Motor neuron (in vitro differentiated cells): Measurements from ENCODE around the gene DMWD. TPM values are rescaled to one million over a fixed set of nuclear protein-coding genes. Genes with fewer than 3 reads are reported as not detected.

Experiments
- ATAC-seq, 8 experiments: fragments of 200-7000 bp; cut with Tn5 transposase; replicated peaks in 6 of 8; 2 replicates each; pipeline ENCODE4 v1.8.0; 2021; ENCODE audit warnings: mild to moderate bottlenecking in 8 of 8, moderate library complexity in 8 of 8
- H3K27ac ChIP-seq, 2 donors: fragments of 250-450 bp; sonication (Bioruptor Pico); 2 replicates each; pipeline ENCODE4 v1.9.0; 2021; ENCODE audit warnings: antibody characterized with exemption in 2 of 2, mild to moderate bottlenecking in 2 of 2, moderate library complexity in 1 of 2
- H3K4me1 ChIP-seq, 2 donors: fragments of 250-450 bp; sonication (Bioruptor Pico); replicated peaks in 1 of 2; 2 replicates each; pipeline ENCODE4 v1.6.1; 2021; ENCODE audit warnings: antibody characterized with exemption in 2 of 2, mild to moderate bottlenecking in 2 of 2, moderate library complexity in 1 of 2
- H3K4me3 ChIP-seq, 5 donors: fragments of 250-450 bp; sonication (Bioruptor Pico); 2 replicates each; pipeline ENCODE4 v1.9.0; 2021; ENCODE audit warnings: antibody characterized with exemption in 5 of 5, mild to moderate bottlenecking in 5 of 5, moderate library complexity in 4 of 5
- WGBS, 10 experiments: fragments of 450-650 bp; shearing (Covaris generic); methylation state at CpG; one replicate each; pipeline ENCODE4 v1.0.0; 2022; 5-methylcytosine and 5-hydroxymethylcytosine counted together
- in situ Hi-C, 9 experiments: fragments of 400-800 bp; cut with MboI; loops; one replicate each; pipeline ENCODE4 v1.15.0; 2021; ENCODE audit warnings: low sequenced_read_pairs in 9 of 9, low pct_unique_long_range_greater_than_20kb in 2 of 9; ENCODE audit not compliant: unreplicated experiment in 9 of 9
- total RNA-seq, 8 experiments: library from RNA; unstranded; fragments of 300-600 nt; gene quantifications; 2 replicates each; pipeline versions ENCODE4 v1.2.3 to v1.2.4, GENCODE V29; 2022

The DMWD gene
- total RNA-seq, 8 experiments from 2014 or later, result 16.5 to 50.5 (median 32.9) TPM

- H3K4me3 ChIP-seq, result no peak overlapping the region
- in situ Hi-C loops, result no loop called here
- H3K4me1 ChIP-seq, result peaks cover 2 to 11% of the 10 kb centered on the region in 2 donors
- 12 to 40% methylated on average over 1 to 5 of the region's 13 CpGs; no CpG with 5 or more reads in 8 of the 10 experiments for WGBS, 10 experiments
- no peak for ATAC-seq
- H3K27ac ChIP-seq, result no peak overlapping the region
These were observed 12.0 kb downstream of the DMWD start for GRCh38 chr19:45780448-45781213.

- Histone ChIP-seq H3K27ac (no peak overlapping the region), H3K4me1 (peaks cover 2 to 11% of the 10 kb centered on the region in 2 donors), H3K4me3 (no peak overlapping the region)
- no peak for ATAC-seq
- in situ Hi-C loops, result no loop called here
- WGBS, 10 experiments, result 100% methylated on average over 1 of the region's 4 CpGs; no CpG with 5 or more reads in 8 of the 10 experiments
These were observed 12.5 kb downstream of the DMWD start for GRCh38 chr19:45780146-45780447.

GRCh38 chr19:45779231-45780145 lies 13.2 kb downstream of the DMWD start:
- in situ Hi-C loops, result no loop called here
- no peak overlapping the region for H3K27ac ChIP-seq

GRCh38 chr19:45778010-45778661 lies 14.5 kb downstream of the DMWD start:
- H3K4me1 ChIP-seq, result peaks cover 2 to 9% of the 10 kb centered on the region in 2 donors
- no peak overlapping the region for H3K27ac ChIP-seq
- WGBS, 10 experiments, result 83 to 100% (median 97%) methylated on average over 1 to 7 of the region's 28 CpGs; no CpG with 5 or more reads in 5 of the 10 experiments
- H3K4me3 ChIP-seq, result no peak overlapping the region
- in situ Hi-C loops, result no loop called here
- no peak for ATAC-seq

More at GRCh38 chr19:45779231-45780145, 13.2 kb downstream of the DMWD start:
- WGBS, 10 experiments, result 0 to 75% (median 12%) methylated on average over 2 to 5 of the region's 48 CpGs; no CpG with 5 or more reads in 6 of the 10 experiments
- peaks cover 2 to 11% of the 10 kb centered on the region in 2 donors for H3K4me1 ChIP-seq
- peak; percentile 1 to 85 (median 75) for ATAC-seq
- peak overlapping the region; percentile 18 to 35 (median 20) for H3K4me3 ChIP-seq

DNA sequence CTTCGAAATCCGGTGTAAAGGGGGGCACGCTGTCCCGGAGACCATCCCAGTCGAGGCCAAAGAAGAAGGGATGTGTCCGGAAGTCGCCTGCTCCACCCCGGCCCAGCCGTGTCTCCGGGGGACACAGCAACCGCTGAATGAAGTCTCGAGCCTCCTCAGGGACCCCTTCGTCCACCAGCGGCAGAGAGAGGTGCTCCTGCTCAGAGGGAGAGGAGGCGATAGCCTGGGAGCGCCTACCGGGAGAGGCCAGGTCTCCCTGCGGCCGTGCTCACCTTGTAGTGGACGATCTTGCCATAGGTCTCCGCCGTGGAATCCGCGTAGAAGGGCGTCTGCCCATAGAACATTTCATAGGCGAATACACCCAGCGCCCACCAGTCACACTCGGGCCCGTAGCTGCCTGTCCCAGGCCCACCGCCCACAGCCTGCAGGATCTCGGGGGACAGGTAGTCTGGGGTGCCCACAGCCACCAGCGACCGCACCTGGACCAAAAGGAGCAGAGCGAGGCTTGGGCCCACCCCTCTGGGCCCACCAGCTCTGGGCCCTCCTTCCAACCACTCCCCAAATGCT lies 15.2 kb downstream of the DMWD start:
- no peak overlapping the region for H3K27ac ChIP-seq
- H3K4me3 ChIP-seq, result no peak overlapping the region
- in situ Hi-C loops, result no loop called here
- WGBS, 10 experiments, result 80 to 100% (median 93%) methylated on average over 1 to 6 of the region's 34 CpGs; no CpG with 5 or more reads in 5 of the 10 experiments
- peaks cover 2 to 8% of the 10 kb centered on the region in 2 donors for H3K4me1 ChIP-seq
- ATAC-seq, result no peak

DNA sequence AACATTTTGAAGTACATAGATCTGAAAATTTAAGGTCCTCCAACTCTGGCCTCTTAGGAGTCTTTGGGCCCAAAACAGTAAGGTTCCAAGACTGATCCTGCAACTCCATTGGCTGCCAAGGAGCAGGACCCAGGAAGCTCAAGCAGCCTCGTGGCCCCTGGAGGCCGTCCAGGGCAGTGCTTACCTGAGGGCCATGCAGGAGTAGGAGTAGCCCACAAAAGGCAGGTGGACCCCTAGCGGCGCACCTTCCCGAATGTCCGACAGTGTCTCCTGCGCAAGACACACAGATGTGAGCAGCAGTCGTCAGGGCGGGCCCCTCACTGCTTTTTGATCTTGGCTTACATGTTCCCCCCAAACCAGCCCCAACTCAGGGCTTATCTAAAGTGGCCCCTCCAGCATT lies 17.9 kb downstream of the DMWD start:
- in situ Hi-C loops, result no loop called here
- peaks cover 2 to 3% of the 10 kb centered on the region in 2 donors for H3K4me1 ChIP-seq
- H3K27ac ChIP-seq, result no peak overlapping the region
- no peak overlapping the region for H3K4me3 ChIP-seq
- WGBS, 10 experiments, result 40 to 100% (median 77%) methylated on average over 1 to 5 of the region's 9 CpGs; no CpG with 5 or more reads in 5 of the 10 experiments
- no peak for ATAC-seq

GRCh38 chr19:45773384-45773783 lies 19.3 kb downstream of the DMWD start:
- no peak overlapping the region for H3K4me3 ChIP-seq
- H3K27ac ChIP-seq, result no peak overlapping the region
- no peaks in the 10 kb centered on the region for H3K4me1 ChIP-seq
- no peak for ATAC-seq
- in situ Hi-C loops, result no loop called here
- WGBS, 10 experiments, result 58 to 100% (median 86%) methylated on average over 1 to 2 of the region's 2 CpGs; no CpG with 5 or more reads in 5 of the 10 experiments

DNA sequence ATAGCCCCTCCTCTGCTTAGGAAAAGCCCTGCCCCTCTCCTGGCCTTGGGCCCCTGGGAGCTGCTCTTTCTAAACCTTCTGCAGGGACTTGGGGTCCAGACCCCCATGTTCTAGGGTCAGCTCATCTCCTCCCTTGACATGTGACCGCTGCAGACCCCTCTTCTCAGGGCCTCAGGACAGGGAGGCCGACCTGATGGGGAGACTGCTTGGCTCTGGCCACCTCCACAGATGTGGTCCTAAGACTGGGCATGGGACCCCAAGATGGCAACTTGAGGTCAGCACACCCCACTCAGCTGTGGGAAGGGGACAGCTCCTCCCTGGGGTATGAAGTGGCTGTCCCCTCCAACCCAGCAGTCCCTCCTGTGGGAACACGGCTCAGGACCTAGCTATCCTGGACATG lies 19.7 kb downstream of the DMWD start:
- H3K4me1 ChIP-seq, result no peaks in the 10 kb centered on the region
- ATAC-seq, result no peak
- in situ Hi-C loops, result no loop called here
- H3K27ac ChIP-seq, result no peak overlapping the region
- no CpG with 5 or more reads among the region's 3 CpGs for WGBS, 10 experiments
- no peak overlapping the region for H3K4me3 ChIP-seq

- in situ Hi-C loops, result no loop called here
- 50 to 100% (median 79%) methylated on average over 1 to 10 of the region's 14 CpGs; no CpG with 5 or more reads in 3 of the 10 experiments for WGBS, 10 experiments
- no peak for ATAC-seq
These were observed 20.4 kb downstream of the DMWD start for GRCh38 chr19:45772130-45772840.

GRCh38 chr19:45771311-45771933 lies 21.2 kb downstream of the DMWD start:
- Histone ChIP-seq H3K4me1 (peaks cover 0 to 7% of the 10 kb centered on the region in 2 donors), H3K27ac (peak overlapping the region in 1 of 2 donors; percentile 14), H3K4me3 (no peak overlapping the region)
- WGBS, 10 experiments, result 80 to 85% methylated on average over 3 to 4 of the region's 46 CpGs; no CpG with 5 or more reads in 8 of the 10 experiments
- ATAC-seq, result no peak
- in situ Hi-C loops, result no loop called here

More at GRCh38 chr19:45772130-45772840, 20.4 kb downstream of the DMWD start:
- Histone ChIP-seq H3K27ac (no peak overlapping the region), H3K4me1 (no peaks in the 10 kb centered on the region), H3K4me3 (no peak overlapping the region)

DNA sequence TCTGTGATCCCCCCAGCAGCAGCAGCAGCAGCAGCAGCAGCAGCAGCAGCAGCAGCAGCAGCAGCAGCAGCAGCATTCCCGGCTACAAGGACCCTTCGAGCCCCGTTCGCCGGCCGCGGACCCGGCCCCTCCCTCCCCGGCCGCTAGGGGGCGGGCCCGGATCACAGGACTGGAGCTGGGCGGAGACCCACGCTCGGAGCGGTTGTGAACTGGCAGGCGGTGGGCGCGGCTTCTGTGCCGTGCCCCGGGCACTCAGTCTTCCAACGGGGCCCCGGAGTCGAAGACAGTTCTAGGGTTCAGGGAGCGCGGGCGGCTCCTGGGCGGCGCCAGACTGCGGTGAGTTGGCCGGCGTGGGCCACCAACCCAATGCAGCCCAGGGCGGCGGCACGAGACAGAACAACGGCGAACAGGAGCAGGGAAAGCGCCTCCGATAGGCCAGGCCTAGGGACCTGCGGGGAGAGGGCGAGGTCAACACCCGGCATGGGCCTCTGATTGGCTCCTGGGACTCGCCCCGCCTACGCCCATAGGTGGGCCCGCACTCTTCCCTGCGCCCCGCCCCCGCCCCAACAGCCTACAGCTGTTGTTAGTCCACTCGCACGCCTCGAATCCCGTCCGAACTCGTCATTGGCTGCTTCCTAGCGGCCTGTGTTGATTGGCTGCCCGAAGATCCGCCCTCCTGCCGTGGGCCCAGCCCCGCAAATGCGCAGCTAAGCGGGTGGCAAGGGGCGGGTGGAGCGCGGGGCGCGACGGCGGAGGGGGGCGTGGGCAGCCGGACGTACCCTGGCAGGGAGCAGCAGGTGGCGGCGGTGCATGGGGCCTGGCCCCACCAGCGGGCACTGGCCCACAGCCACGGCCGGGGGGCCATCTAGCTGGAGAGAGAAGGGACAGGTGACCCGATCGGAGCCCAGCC lies 22.2 kb downstream of the DMWD start:
- in situ Hi-C loops, result no loop called here
- Histone ChIP-seq H3K27ac (peak overlapping the region; percentile 81 to 87), H3K4me3 (peak overlapping the region; percentile 35 to 49 (median 43)), H3K4me1 (peaks cover 0 to 9% of the 10 kb centered on the region in 2 donors)
- 0 to 8% (median 2%) methylated on average over 6 to 22 of the region's 79 CpGs; no CpG with 5 or more reads in 5 of the 10 experiments for WGBS, 10 experiments
- peak; percentile 46 to 82 (median 76) for ATAC-seq
